Measurements from ENCODE around the gene EMP2. TPM values are rescaled to one million over a fixed set of nuclear protein-coding genes. Genes with fewer than 3 reads are reported as not detected.
"Not testable (repeated sequence)": the region's sequence is repeated elsewhere in the genome, so short reads cannot be mapped to it uniquely, and the experiment has no call there.

EMP2 gene
- total and polyA plus RNA-seq, 3 donors from 2014 or later, result 9.3 to 18.4 (median 13.1) TPM

DNA sequence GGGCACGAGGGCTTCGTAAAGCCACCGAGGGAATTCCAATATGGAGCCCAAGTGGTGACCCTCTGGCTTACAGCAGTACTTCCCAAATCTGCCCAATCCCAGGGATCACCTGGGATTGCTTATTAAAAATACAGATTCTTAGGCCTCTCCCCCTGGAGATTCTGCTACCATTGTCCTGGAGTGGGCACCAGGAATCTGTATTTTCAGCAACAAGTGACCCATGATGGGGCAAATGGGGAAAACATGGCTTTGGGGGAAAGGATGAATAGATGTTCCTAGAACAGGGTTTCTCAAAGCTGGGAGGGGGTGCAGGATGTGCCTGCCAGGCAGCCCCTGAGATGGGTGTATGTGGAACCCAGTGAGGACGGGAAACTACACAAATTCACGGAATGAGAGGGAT is 40.6 kb downstream of the EMP2 start:
- H3K4me1 ChIP-seq, result peaks cover 6% of the 10 kb centered on the region
- no peaks in the 10 kb centered on the region for H3K9me3 ChIP-seq
- no peak overlapping the region for H3K4me3 ChIP-seq
- H3K27ac ChIP-seq, result no peak overlapping the region
- 89 to 95% methylated on average over 5 of the region's 5 CpGs for WGBS, 2 donors
- TF ChIP-seq POLR2A (IDR thresholded peaks at IDR 0.05), result no peak
- TF ChIP-seq, protein P1, sequence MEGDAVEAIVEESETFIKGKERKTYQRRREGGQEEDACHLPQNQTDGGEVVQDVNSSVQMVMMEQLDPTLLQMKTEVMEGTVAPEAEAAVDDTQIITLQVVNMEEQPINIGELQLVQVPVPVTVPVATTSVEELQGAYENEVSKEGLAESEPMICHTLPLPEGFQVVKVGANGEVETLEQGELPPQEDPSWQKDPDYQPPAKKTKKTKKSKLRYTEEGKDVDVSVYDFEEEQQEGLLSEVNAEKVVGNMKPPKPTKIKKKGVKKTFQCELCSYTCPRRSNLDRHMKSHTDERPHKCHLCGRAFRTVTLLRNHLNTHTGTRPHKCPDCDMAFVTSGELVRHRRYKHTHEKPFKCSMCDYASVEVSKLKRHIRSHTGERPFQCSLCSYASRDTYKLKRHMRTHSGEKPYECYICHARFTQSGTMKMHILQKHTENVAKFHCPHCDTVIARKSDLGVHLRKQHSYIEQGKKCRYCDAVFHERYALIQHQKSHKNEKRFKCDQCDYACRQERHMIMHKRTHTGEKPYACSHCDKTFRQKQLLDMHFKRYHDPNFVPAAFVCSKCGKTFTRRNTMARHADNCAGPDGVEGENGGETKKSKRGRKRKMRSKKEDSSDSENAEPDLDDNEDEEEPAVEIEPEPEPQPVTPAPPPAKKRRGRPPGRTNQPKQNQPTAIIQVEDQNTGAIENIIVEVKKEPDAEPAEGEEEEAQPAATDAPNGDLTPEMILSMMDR (IDR thresholded peaks at IDR 0.05), result no peak
- DNase-seq, result no peak
- H3K27me3 ChIP-seq, result no peaks in the 10 kb centered on the region
- intact Hi-C loops (cut with DNase I; ENCODE audit: low total_unique reads), result no loop called here
- H3K36me3 ChIP-seq (ENCODE audit: low read depth, missing control alignments), result no peaks in the 10 kb centered on the region

DNA sequence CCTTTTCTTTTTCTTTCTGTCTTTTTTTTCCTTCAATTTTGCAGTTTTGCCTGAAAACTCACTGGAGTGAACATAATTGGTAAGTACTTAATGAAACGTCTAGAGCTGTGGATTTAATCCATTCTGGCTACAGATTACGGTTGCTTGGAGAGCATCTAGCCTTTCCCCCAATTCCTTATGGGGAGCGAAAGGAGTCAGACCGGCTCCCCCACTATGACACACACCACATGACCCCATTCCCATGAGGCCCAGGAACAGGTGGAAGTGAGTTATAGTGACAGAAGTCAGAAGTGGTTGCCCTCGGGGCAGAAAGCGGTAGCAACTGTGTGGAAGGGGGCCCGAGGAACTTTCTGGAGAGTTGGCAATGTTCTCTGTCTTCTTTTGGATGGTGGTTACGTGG is 41.2 kb downstream of the EMP2 start:
- Histone ChIP-seq H3K4me1 (peaks cover 6% of the 10 kb centered on the region), H3K9me3 (no peaks in the 10 kb centered on the region), H3K27me3 (no peaks in the 10 kb centered on the region), H3K36me3 (ENCODE audit: low read depth, missing control alignments) (no peaks in the 10 kb centered on the region), H3K27ac (no peak overlapping the region), H3K4me3 (no peak overlapping the region)
- DNase-seq, result no peak
- WGBS, 2 donors, result 63 to 64% methylated on average over 8 of the region's 8 CpGs
- intact Hi-C loops (cut with DNase I; ENCODE audit: low total_unique reads), result no loop called here
- TF ChIP-seq POLR2A (IDR thresholded peaks at IDR 0.05), result no peak
- TF ChIP-seq, protein P1 (IDR thresholded peaks at IDR 0.05), result no peak

DNA sequence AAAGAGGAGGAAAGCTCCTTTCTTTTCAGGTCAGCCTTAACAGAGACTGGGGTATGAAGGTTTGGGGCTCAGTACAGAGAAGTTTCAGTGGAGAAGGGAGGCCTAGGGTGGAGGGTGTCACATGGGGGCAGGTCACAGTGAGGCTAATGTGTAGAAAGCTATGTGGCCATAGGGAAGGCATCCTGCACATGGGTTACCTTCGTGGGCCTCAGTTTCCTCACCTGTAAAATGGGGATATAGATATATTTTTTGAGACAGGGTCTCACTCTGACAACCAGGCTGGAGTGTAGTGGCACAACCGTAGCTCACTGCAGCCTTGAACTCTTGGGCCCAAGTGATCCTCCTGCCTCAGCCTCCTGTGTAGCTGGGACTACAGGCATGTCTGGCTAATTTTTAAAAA is 41.8 kb downstream of the EMP2 start:
- 92% methylated on average over 2 of the region's 2 CpGs for WGBS, 2 donors
- no peaks in the 10 kb centered on the region for H3K9me3 ChIP-seq
- no peaks in the 10 kb centered on the region for H3K36me3 ChIP-seq (ENCODE audit: low read depth, missing control alignments)
- no peaks in the 10 kb centered on the region for H3K27me3 ChIP-seq
- intact Hi-C loops (cut with DNase I; ENCODE audit: low total_unique reads), result no loop called here
- no peak for TF ChIP-seq POLR2A (IDR thresholded peaks at IDR 0.05)
- no peak overlapping the region for H3K27ac ChIP-seq
- peaks cover 6% of the 10 kb centered on the region for H3K4me1 ChIP-seq
- no peak overlapping the region for H3K4me3 ChIP-seq
- no peak for DNase-seq

GRCh38 chr16:10537946-10538345 is 42.5 kb downstream of the EMP2 start:
- H3K4me1 ChIP-seq, result peaks cover 6% of the 10 kb centered on the region
- H3K27ac ChIP-seq, result no peak overlapping the region
- intact Hi-C loops (cut with DNase I; ENCODE audit: low total_unique reads), result no loop called here
- no peak overlapping the region for H3K4me3 ChIP-seq
- H3K27me3 ChIP-seq, result no peaks in the 10 kb centered on the region
- no peaks in the 10 kb centered on the region for H3K9me3 ChIP-seq
- 79 to 84% methylated on average over 15 of the region's 15 CpGs for WGBS, 2 donors
- no peak for DNase-seq
- H3K36me3 ChIP-seq (ENCODE audit: low read depth, missing control alignments), result no peaks in the 10 kb centered on the region
- TF ChIP-seq POLR2A (IDR thresholded peaks at IDR 0.05), result no peak
- TF ChIP-seq, protein P1 (IDR thresholded peaks at IDR 0.05), result no peak

- DNase-seq, result no peak
- WGBS, 2 donors, result 84 to 95% methylated on average over 5 of the region's 5 CpGs
- Histone ChIP-seq H3K4me1 (peaks cover 6% of the 10 kb centered on the region), H3K36me3 (ENCODE audit: low read depth, missing control alignments) (no peaks in the 10 kb centered on the region), H3K27me3 (no peaks in the 10 kb centered on the region), H3K4me3 (no peak overlapping the region), H3K9me3 (no peaks in the 10 kb centered on the region), H3K27ac (no peak overlapping the region)
- TF ChIP-seq, protein P1 (IDR thresholded peaks at IDR 0.05), result no peak
- no peak for TF ChIP-seq POLR2A (IDR thresholded peaks at IDR 0.05)
- intact Hi-C loops (cut with DNase I; ENCODE audit: low total_unique reads), result no loop called here
Measured at GRCh38 chr16:10536814-10537389, 43.5 kb downstream of the EMP2 start.

- H3K27me3 ChIP-seq; DNase-seq; H3K27ac ChIP-seq; H3K4me1 ChIP-seq; H3K9me3 ChIP-seq; intact Hi-C loops (cut with DNase I; ENCODE audit: low total_unique reads); H3K36me3 ChIP-seq (ENCODE audit: low read depth, missing control alignments); H3K4me3 ChIP-seq: not testable (repeated sequence)
- WGBS, 2 donors, result 89 to 95% methylated on average over 6 of the region's 6 CpGs
Measured at GRCh38 chr16:10536328-10536727, 44.1 kb downstream of the EMP2 start.
